Pancreas (tissue), 10 donors: ENCODE results near the gene SNAPC4. TPM values are rescaled to one million over a fixed set of nuclear protein-coding genes. Genes with fewer than 3 reads are reported as not detected.
A peak's percentile ranks its signal among the peaks of the same experiment; 100 is the strongest.

Source experiments
- ATAC-seq, 4 donors: fragments of 200-7000 bp; cut with Tn5 transposase; one replicate each; pipeline versions ENCODE4 v1.8.0 to v1.9.1; 2020; ENCODE audit warnings: mild to moderate bottlenecking in 4 of 4, moderate library complexity in 4 of 4
- DNase-seq, 6 donors: peaks; one replicate each; pipeline ENCODE4 v3.0.0-alpha.2; 2020
- FAIRE-seq: peaks from 2 replicates; lab custom pipeline; 2012; peaks lifted over from hg19 to GRCh38; lab: Jason Lieb, UNC
- H3K27ac ChIP-seq, 4 donors: fragments of 200-600 bp; sonication (generic); 1 replicate in 3 of 4; 2 replicates in 1 of 4; pipeline versions ENCODE4 v1.5.0 to v1.8.0; 2020
- H3K27me3 ChIP-seq, 4 donors: fragments of 200-600 bp; one replicate each; pipeline ENCODE4 v1.8.0; 2021
- H3K36me3 ChIP-seq, 3 donors: fragments of 200-600 bp; sonication (generic) in 1 of 3; one replicate each; pipeline versions ENCODE4 v1.5.0 to v1.8.0; 2020 to 2021
- H3K4me1 ChIP-seq, 3 donors: fragments of 200-600 bp; one replicate each; pipeline ENCODE4 v1.8.0; 2021
- H3K4me3 ChIP-seq, 4 donors: fragments of 200-600 bp; sonication (generic) in 2 of 4; one replicate each; pipeline versions ENCODE4 v1.5.0 to v1.8.0; 2020 to 2021
- H3K9me3 ChIP-seq, 4 donors: fragments of 200-600 bp; one replicate each; pipeline ENCODE4 v1.8.0; 2021
- CTCF ChIP-seq, 4 donors: fragments of 200-600 bp; sonication (generic) in 3 of 4; IDR thresholded peaks; one replicate each; pipeline versions ENCODE4 v1.5.0 to v1.8.0; 2021; ENCODE audit warnings: antibody characterized with exemption in 4 of 4
- WGBS, 2 donors: extraction: QIAGEN DNeasy Blood & Tissue Kit; methylation state at CpG; one replicate each; pipeline ENCODE4 v1.1.7; 2013; 5-methylcytosine and 5-hydroxymethylcytosine counted together
- intact Hi-C, 3 donors: fragments of 100-400 bp; cut with DNase I; formaldehyde crosslinking; loops; one replicate each; pipeline versions ENCODE4 v1.11.1 to v1.14.2; 2022
- polyA plus RNA-seq, 2 donors: library from polyadenylated mRNA; stranded (reverse); fragments of 200-250 nt; gene quantifications; one replicate each; pipeline ENCODE4 v1.2.3, GENCODE V29; 2013
- total RNA-seq, 6 donors: library from RNA; stranded (reverse); fragmentation: NEBNext Ultra II Directional in 4 of 6; extraction: Animal tissue kit (Norgen Biotek cat#: 25700) in 4 of 6; gene quantifications; one replicate each; pipeline versions ENCODE4 v1.2.1 to v1.2.4, GENCODE V29; 2021 to 2023
- donor health status: healthy with polysubstance abuse.
- donor health status: DM: no; HTN: no; CAD: no; lungs with moderate emphysema.
- donor health status: DM: no; HTN: no; CAD: no.
- donor health status: control.
- donor health status: control.
- donor health status: Bipolar disorder and iron deficiency.
- donor health status: DM: yes; HTN: yes; CAD: no.
- donor health status: DM: no; HTN: no; CAD: no.
- donor health status: DM: no; HTN: no; CAD: no.
- donor health status: DM: yes; HTN: yes; CAD: no.

Gene SNAPC4
- total and polyA plus RNA-seq, 8 donors, result 3.8 to 22.0 (median 5.2) TPM

GRCh38 chr9:136433043-136433715, 33.2 kb upstream of the SNAPC4 start:
- WGBS, 2 donors, result 91 to 93% methylated on average over 36 of the region's 36 CpGs
- intact Hi-C loops, result no loop called here
- FAIRE-seq (no peak), DNase-seq (peak in 1 of 6 donors; percentile 74), ATAC-seq (no peak)
- no peak overlapping the region for H3K4me3 ChIP-seq
- H3K27me3 ChIP-seq, result no peaks in the 10 kb centered on the region
- peaks cover 0 to 16% (median 5%) of the 10 kb centered on the region in 3 donors for H3K4me1 ChIP-seq
- H3K27ac ChIP-seq, result no peak overlapping the region
- TF ChIP-seq CTCF (IDR thresholded peaks at IDR 0.05), result no peak
- H3K36me3 ChIP-seq, result peaks cover 0 to 15% (median 7%) of the 10 kb centered on the region in 3 donors
- no peaks in the 10 kb centered on the region for H3K9me3 ChIP-seq

- Histone ChIP-seq H3K36me3 (peaks cover 0 to 15% (median 7%) of the 10 kb centered on the region in 3 donors), H3K4me3 (no peak overlapping the region), H3K27me3 (no peaks in the 10 kb centered on the region), H3K4me1 (peaks cover 0 to 10% (median 0%) of the 10 kb centered on the region in 3 donors), H3K27ac (no peak overlapping the region), H3K9me3 (no peaks in the 10 kb centered on the region)
- ATAC-seq, result no peak
- peak in 1 of 6 donors; percentile 65 for DNase-seq
- 87 to 96% methylated on average over 26 of the region's 26 CpGs for WGBS, 2 donors
- intact Hi-C loops, result no loop called here
- no peak for FAIRE-seq
- no peak for TF ChIP-seq CTCF (IDR thresholded peaks at IDR 0.05)
Measured at GRCh38 chr9:136432591-136432990, 32.6 kb upstream of the SNAPC4 start.

GRCh38 chr9:136431782-136432350, 31.9 kb upstream of the SNAPC4 start:
- H3K27ac ChIP-seq, result no peak overlapping the region
- no peak overlapping the region for H3K4me3 ChIP-seq
- intact Hi-C loops, result no loop called here
- H3K36me3 ChIP-seq, result peaks cover 0 to 15% (median 7%) of the 10 kb centered on the region in 3 donors
- no peak for TF ChIP-seq CTCF (IDR thresholded peaks at IDR 0.05)
- peaks cover 0 to 3% (median 0%) of the 10 kb centered on the region in 3 donors for H3K4me1 ChIP-seq
- ATAC-seq, result no peak
- no peaks in the 10 kb centered on the region for H3K9me3 ChIP-seq
- 94% methylated on average over 33 to 36 of the region's 36 CpGs for whole genome bisulfite sequencing, 2 donors
- no peak for FAIRE-seq
- peak in 1 of 6 donors; percentile 57 for DNase-seq
- H3K27me3 ChIP-seq, result no peaks in the 10 kb centered on the region

GRCh38 chr9:136430588-136431234, 30.7 kb upstream of the SNAPC4 start:
- DNase-seq, result peak in 1 of 6 donors; percentile 53
- Histone ChIP-seq H3K36me3 (peaks cover 0 to 15% (median 7%) of the 10 kb centered on the region in 3 donors), H3K4me3 (no peak overlapping the region), H3K27me3 (no peaks in the 10 kb centered on the region), H3K9me3 (no peaks in the 10 kb centered on the region), H3K4me1 (no peaks in the 10 kb centered on the region), H3K27ac (no peak overlapping the region)
- no peak for TF ChIP-seq CTCF (IDR thresholded peaks at IDR 0.05)
- no peak for FAIRE-seq
- WGBS, 2 donors, result 93 to 94% methylated on average over 24 to 26 of the region's 29 CpGs
- ATAC-seq, result no peak
- intact Hi-C loops, result no loop called here
